Duodenal mucosa (tissue), 2 donors: Measurements from ENCODE around the gene CHCHD1.
A peak's percentile ranks its signal among the peaks of the same experiment; 100 is the strongest.

Source experiments
- H3K27ac ChIP-seq: one replicate; pipeline ENCODE4 v1.7.0; 2013; ENCODE audit warnings: low read depth, low read length
- H3K27me3 ChIP-seq, 2 donors: one replicate each; pipeline ENCODE4 v1.7.0; 2013; ENCODE audit warnings: low read length in 2 of 2, control low read depth in 1 of 2; ENCODE audit not compliant: insufficient read depth in 2 of 2, control insufficient read depth in 1 of 2
- H3K36me3 ChIP-seq, 2 donors: one replicate each; pipeline ENCODE4 v1.7.0; 2013; ENCODE audit warnings: low read length in 2 of 2, control low read depth in 1 of 2; ENCODE audit not compliant: insufficient read depth in 2 of 2, control insufficient read depth in 1 of 2
- H3K4me1 ChIP-seq, 2 donors: one replicate each; pipeline ENCODE4 v1.7.0; 2013; ENCODE audit warnings: low read length in 2 of 2, control low read depth in 1 of 2; ENCODE audit not compliant: insufficient read depth in 2 of 2, control insufficient read depth in 1 of 2
- H3K4me3 ChIP-seq, 2 donors: one replicate each; pipeline ENCODE4 v1.7.0; 2013; ENCODE audit warnings: low read length in 2 of 2, low read depth in 1 of 2
- H3K9ac ChIP-seq, 2 donors: one replicate each; pipeline ENCODE4 v1.7.0; 2013; ENCODE audit warnings: low read length in 2 of 2, low read depth in 1 of 2
- H3K9me3 ChIP-seq, 2 donors: one replicate each; pipeline ENCODE4 v1.7.0; 2013; ENCODE audit warnings: low read length in 2 of 2, control low read depth in 1 of 2; ENCODE audit not compliant: control insufficient read depth in 1 of 2

The CHCHD1 gene

GRCh38 chr10:73744664-73744975 lies 37.2 kb upstream of the CHCHD1 start:
- no peaks in the 10 kb centered on the region for H3K9me3 ChIP-seq
- H3K27ac ChIP-seq = peak overlapping the region; percentile 84
- H3K36me3 ChIP-seq = peaks cover 4 to 20% of the 10 kb centered on the region in 2 donors
- peak overlapping the region; percentile 98 to 100 for H3K9ac ChIP-seq
- H3K4me3 ChIP-seq = peak overlapping the region; percentile 100
- H3K27me3 ChIP-seq = no peaks in the 10 kb centered on the region
- peaks cover 20 to 27% of the 10 kb centered on the region in 2 donors for H3K4me1 ChIP-seq

- no peak overlapping the region for H3K27ac ChIP-seq
- no peak overlapping the region for H3K4me3 ChIP-seq
- peaks cover 27% of the 10 kb centered on the region in 2 donors for H3K4me1 ChIP-seq
- H3K27me3 ChIP-seq = no peaks in the 10 kb centered on the region
- peaks cover 18 to 35% of the 10 kb centered on the region in 2 donors for H3K36me3 ChIP-seq
- no peaks in the 10 kb centered on the region for H3K9me3 ChIP-seq
- no peak overlapping the region for H3K9ac ChIP-seq
Observed at GRCh38 chr10:73746721-73747120, 35.1 kb upstream of the CHCHD1 start.

GRCh38 chr10:73750819-73751218 lies 31.0 kb upstream of the CHCHD1 start:
- Histone ChIP-seq H3K4me1 (peaks cover 12 to 19% of the 10 kb centered on the region in 2 donors), H3K9me3 (no peaks in the 10 kb centered on the region), H3K27me3 (no peaks in the 10 kb centered on the region), H3K9ac (no peak overlapping the region), H3K36me3 (peaks cover 32 to 61% of the 10 kb centered on the region in 2 donors), H3K27ac (no peak overlapping the region), H3K4me3 (no peak overlapping the region)

GRCh38 chr10:73756183-73756582 lies 25.7 kb upstream of the CHCHD1 start:
- H3K27ac ChIP-seq = no peak overlapping the region
- H3K27me3 ChIP-seq = no peaks in the 10 kb centered on the region
- H3K4me1 ChIP-seq = no peaks in the 10 kb centered on the region
- no peak overlapping the region for H3K9ac ChIP-seq
- peaks cover 33 to 59% of the 10 kb centered on the region in 2 donors for H3K36me3 ChIP-seq
- no peak overlapping the region for H3K4me3 ChIP-seq
- no peaks in the 10 kb centered on the region for H3K9me3 ChIP-seq

- no peaks in the 10 kb centered on the region for H3K4me1 ChIP-seq
- H3K27me3 ChIP-seq = no peaks in the 10 kb centered on the region
- no peaks in the 10 kb centered on the region for H3K9me3 ChIP-seq
- H3K4me3 ChIP-seq = no peak overlapping the region
- peaks cover 39 to 72% of the 10 kb centered on the region in 2 donors for H3K36me3 ChIP-seq
- no peak overlapping the region for H3K27ac ChIP-seq
- H3K9ac ChIP-seq = no peak overlapping the region
Observed at GRCh38 chr10:73758704-73759511, 22.9 kb upstream of the CHCHD1 start.

- H3K36me3 ChIP-seq = peaks cover 40 to 72% of the 10 kb centered on the region in 2 donors
- no peaks in the 10 kb centered on the region for H3K9me3 ChIP-seq
- peak overlapping the region in 1 of 2 donors; percentile 29 for H3K9ac ChIP-seq
- no peaks in the 10 kb centered on the region for H3K27me3 ChIP-seq
- no peak overlapping the region for H3K4me3 ChIP-seq
- H3K27ac ChIP-seq = no peak overlapping the region
- no peaks in the 10 kb centered on the region for H3K4me1 ChIP-seq
Observed at GRCh38 chr10:73759512-73760115, 22.2 kb upstream of the CHCHD1 start.

- Histone ChIP-seq H3K9me3 (no peaks in the 10 kb centered on the region), H3K4me3 (no peak overlapping the region), H3K27me3 (no peaks in the 10 kb centered on the region), H3K27ac (no peak overlapping the region), H3K36me3 (peaks cover 60 to 88% of the 10 kb centered on the region in 2 donors), H3K9ac (no peak overlapping the region), H3K4me1 (no peaks in the 10 kb centered on the region)
Observed at GRCh38 chr10:73761781-73762180, 20.1 kb upstream of the CHCHD1 start.

- H3K9me3 ChIP-seq = no peaks in the 10 kb centered on the region
- no peaks in the 10 kb centered on the region for H3K4me1 ChIP-seq
- no peak overlapping the region for H3K27ac ChIP-seq
- H3K36me3 ChIP-seq = peaks cover 62 to 91% of the 10 kb centered on the region in 2 donors
- no peak overlapping the region for H3K9ac ChIP-seq
- H3K4me3 ChIP-seq = no peak overlapping the region
- no peaks in the 10 kb centered on the region for H3K27me3 ChIP-seq
Observed at GRCh38 chr10:73762915-73763314, 18.9 kb upstream of the CHCHD1 start.

GRCh38 chr10:73763343-73763742 lies 18.5 kb upstream of the CHCHD1 start:
- Histone ChIP-seq H3K9me3 (no peaks in the 10 kb centered on the region), H3K4me3 (no peak overlapping the region), H3K27me3 (no peaks in the 10 kb centered on the region), H3K27ac (no peak overlapping the region), H3K9ac (no peak overlapping the region), H3K4me1 (no peaks in the 10 kb centered on the region), H3K36me3 (peaks cover 62 to 95% of the 10 kb centered on the region in 2 donors)

GRCh38 chr10:73765066-73765465 lies 16.8 kb upstream of the CHCHD1 start:
- no peak overlapping the region for H3K27ac ChIP-seq
- H3K9me3 ChIP-seq = no peaks in the 10 kb centered on the region
- H3K4me3 ChIP-seq = no peak overlapping the region
- H3K36me3 ChIP-seq = peaks cover 71 to 97% of the 10 kb centered on the region in 2 donors
- H3K4me1 ChIP-seq = no peaks in the 10 kb centered on the region
- H3K9ac ChIP-seq = no peak overlapping the region
- H3K27me3 ChIP-seq = no peaks in the 10 kb centered on the region
